ENCODE data around the gene MAD2L2. TPM values are rescaled to one million over a fixed set of nuclear protein-coding genes. Genes with fewer than 3 reads are reported as not detected.

Gene MAD2L2
- total and polyA plus RNA-seq, 5 donors from 2014 or later: 28.7 to 75.3 (median 53.7) TPM

DNA sequence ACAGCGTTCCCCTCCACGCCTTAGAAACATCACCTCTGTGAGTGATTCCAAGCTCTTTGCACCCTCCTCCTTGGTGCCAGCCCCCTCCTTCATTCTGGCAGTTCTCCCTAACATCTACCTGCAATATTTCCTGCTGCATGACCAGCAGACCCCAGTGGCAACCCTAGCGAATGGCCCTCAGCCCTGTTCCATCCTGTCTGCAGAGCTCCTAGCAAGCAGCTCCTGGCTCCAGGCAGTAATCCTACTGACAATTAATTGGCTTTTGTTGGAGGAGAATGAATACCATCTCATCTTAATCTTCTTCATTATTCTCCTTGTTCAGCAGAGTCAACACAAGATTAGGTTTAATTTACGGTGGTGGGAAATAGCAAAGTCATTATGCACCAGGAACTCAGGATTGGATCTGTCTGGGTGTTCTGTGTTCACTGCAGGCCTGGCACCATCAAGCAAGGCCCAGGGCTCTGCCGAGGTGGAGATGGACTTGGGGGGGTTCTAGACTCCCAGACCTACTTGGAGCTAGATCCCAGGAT lies 39.1 kb downstream of the MAD2L2 start:
- H3K4me1 Mint-ChIP-seq: peaks cover 0 to 3% (median 0%) of the 10 kb centered on the region in 4 donors
- no peaks in the 10 kb centered on the region for H3K9me3 Mint-ChIP-seq
- Histone ChIP-seq H3K4me1 (ENCODE audit: control insufficient read depth, insufficient read depth, low read length, poor library complexity, severe bottlenecking) (no peaks in the 10 kb centered on the region), H3K9me3 (ENCODE audit: control insufficient read depth in 2 of 2, low read length in 2 of 2) (no peaks in the 10 kb centered on the region), H3K4me3 (ENCODE audit: low read depth, low read length) (no peak overlapping the region), H3K27ac (ENCODE audit: insufficient read depth, low read length, poor library complexity, severe bottlenecking) (no peak overlapping the region), H3K27me3 (ENCODE audit: control insufficient read depth, insufficient read depth, low read length) (no peaks in the 10 kb centered on the region), H3K36me3 (ENCODE audit: control insufficient read depth, insufficient read depth, low read length) (no peaks in the 10 kb centered on the region)
- peak overlapping the region in 1 of 3 donors; percentile 7 for H3K27ac Mint-ChIP-seq
- no peak overlapping the region for H3K4me3 Mint-ChIP-seq
- H3K27me3 Mint-ChIP-seq: peaks cover 10% of the 10 kb centered on the region
- no peak for ATAC-seq (ENCODE audit: low read depth in 2 of 2)
- H3K36me3 Mint-ChIP-seq: no peaks in the 10 kb centered on the region
- DNase-seq: no peak

DNA sequence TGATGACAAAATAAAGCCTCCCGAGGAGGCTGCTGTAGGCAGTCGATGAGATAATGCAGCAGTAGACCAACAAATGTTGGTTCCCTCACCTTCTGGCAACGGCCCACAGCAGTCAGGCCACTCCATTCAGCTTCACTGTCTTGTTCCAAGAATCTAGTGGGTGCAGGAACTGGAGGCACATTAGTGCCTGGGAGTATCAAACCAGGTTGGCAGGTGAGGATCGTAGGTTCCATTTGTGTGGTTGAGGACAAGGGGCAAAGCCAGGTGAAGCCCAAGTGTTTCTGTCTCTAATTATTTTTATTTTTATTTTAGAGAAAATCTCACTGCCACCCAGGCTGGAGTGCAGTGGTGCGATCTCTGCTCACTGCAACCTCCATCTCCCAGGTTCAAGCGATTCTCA lies 40.0 kb downstream of the MAD2L2 start:
- no peak overlapping the region for H3K4me3 ChIP-seq (ENCODE audit: low read depth, low read length)
- no peak overlapping the region for H3K4me3 Mint-ChIP-seq
- H3K36me3 ChIP-seq (ENCODE audit: control insufficient read depth, insufficient read depth, low read length): no peaks in the 10 kb centered on the region
- DNase-seq (no peak), ATAC-seq (ENCODE audit: low read depth in 2 of 2) (no peak)
- no peaks in the 10 kb centered on the region for H3K36me3 Mint-ChIP-seq
- H3K4me1 Mint-ChIP-seq: peaks cover 0 to 3% (median 0%) of the 10 kb centered on the region in 4 donors
- no peaks in the 10 kb centered on the region for H3K27me3 ChIP-seq (ENCODE audit: control insufficient read depth, insufficient read depth, low read length)
- peaks cover 10% of the 10 kb centered on the region for H3K27me3 Mint-ChIP-seq
- no peaks in the 10 kb centered on the region for H3K4me1 ChIP-seq (ENCODE audit: control insufficient read depth, insufficient read depth, low read length, poor library complexity, severe bottlenecking)
- H3K27ac Mint-ChIP-seq: no peak overlapping the region
- no peaks in the 10 kb centered on the region for H3K9me3 Mint-ChIP-seq
- no peaks in the 10 kb centered on the region for H3K9me3 ChIP-seq (ENCODE audit: control insufficient read depth in 2 of 2, low read length in 2 of 2)
- no peak overlapping the region for H3K27ac ChIP-seq (ENCODE audit: insufficient read depth, low read length, poor library complexity, severe bottlenecking)

DNA sequence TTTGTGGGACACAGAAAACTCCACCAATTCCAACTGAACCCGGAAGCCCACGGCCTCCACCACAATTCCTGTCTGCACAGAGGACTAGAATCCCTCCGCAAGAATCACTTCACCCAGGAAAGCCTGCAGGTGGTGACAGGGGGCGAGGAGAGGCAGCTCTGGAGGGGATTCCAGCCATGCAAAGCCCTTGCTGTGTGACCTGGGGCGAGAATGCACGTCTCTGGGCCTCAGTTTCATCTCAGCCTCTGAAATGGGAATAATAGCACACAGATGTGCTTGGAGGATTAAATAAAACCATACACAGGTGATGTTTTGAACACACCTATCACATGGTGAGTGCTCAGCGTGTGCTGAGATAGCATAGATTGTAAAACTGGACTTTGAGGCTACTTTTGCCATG lies 40.8 kb downstream of the MAD2L2 start:
- Histone ChIP-seq H3K9me3 (ENCODE audit: control insufficient read depth in 2 of 2, low read length in 2 of 2) (no peaks in the 10 kb centered on the region), H3K4me1 (ENCODE audit: control insufficient read depth, insufficient read depth, low read length, poor library complexity, severe bottlenecking) (no peaks in the 10 kb centered on the region), H3K27ac (ENCODE audit: insufficient read depth, low read length, poor library complexity, severe bottlenecking) (no peak overlapping the region), H3K4me3 (ENCODE audit: low read depth, low read length) (no peak overlapping the region), H3K36me3 (ENCODE audit: control insufficient read depth, insufficient read depth, low read length) (no peaks in the 10 kb centered on the region), H3K27me3 (ENCODE audit: control insufficient read depth, insufficient read depth, low read length) (no peaks in the 10 kb centered on the region)
- Mint-ChIP-seq H3K4me1 (peaks cover 0 to 3% (median 0%) of the 10 kb centered on the region in 4 donors), H3K9me3 (no peaks in the 10 kb centered on the region), H3K4me3 (no peak overlapping the region), H3K27me3 (peaks cover 10% of the 10 kb centered on the region), H3K36me3 (no peaks in the 10 kb centered on the region), H3K27ac (no peak overlapping the region)
- DNase-seq: no peak
- no peak for ATAC-seq (ENCODE audit: low read depth in 2 of 2)

DNA sequence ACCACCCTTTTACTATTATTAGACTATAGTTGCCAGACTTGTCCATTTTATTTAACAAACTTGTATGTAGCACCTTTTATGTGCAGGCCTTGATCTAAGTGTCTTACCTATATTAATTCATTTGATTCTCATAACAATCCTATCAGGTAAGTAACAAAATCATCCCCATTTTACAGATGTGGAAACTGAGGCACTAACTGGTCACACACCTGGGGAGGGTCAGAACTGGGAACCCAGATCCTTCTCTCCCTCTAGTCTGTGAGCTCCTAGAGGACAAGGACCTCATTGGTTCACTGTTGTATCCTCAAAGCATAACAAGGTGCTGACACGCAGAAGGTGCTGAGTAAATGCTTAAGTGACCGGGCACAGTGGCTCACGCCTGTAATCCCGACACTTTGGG lies 41.6 kb downstream of the MAD2L2 start:
- Mint-ChIP-seq H3K36me3 (no peaks in the 10 kb centered on the region), H3K27ac (no peak overlapping the region), H3K4me1 (peaks cover 0 to 3% (median 0%) of the 10 kb centered on the region in 4 donors), H3K27me3 (peaks cover 10% of the 10 kb centered on the region), H3K9me3 (no peaks in the 10 kb centered on the region), H3K4me3 (no peak overlapping the region)
- H3K4me1 ChIP-seq (ENCODE audit: control insufficient read depth, insufficient read depth, low read length, poor library complexity, severe bottlenecking): no peaks in the 10 kb centered on the region
- no peak for DNase-seq
- ATAC-seq (ENCODE audit: low read depth in 2 of 2): no peak
- H3K27ac ChIP-seq (ENCODE audit: insufficient read depth, low read length, poor library complexity, severe bottlenecking): no peak overlapping the region
- H3K4me3 ChIP-seq (ENCODE audit: low read depth, low read length): no peak overlapping the region
- no peaks in the 10 kb centered on the region for H3K9me3 ChIP-seq (ENCODE audit: control insufficient read depth in 2 of 2, low read length in 2 of 2)
- no peaks in the 10 kb centered on the region for H3K36me3 ChIP-seq (ENCODE audit: control insufficient read depth, insufficient read depth, low read length)
- H3K27me3 ChIP-seq (ENCODE audit: control insufficient read depth, insufficient read depth, low read length): no peaks in the 10 kb centered on the region

DNA sequence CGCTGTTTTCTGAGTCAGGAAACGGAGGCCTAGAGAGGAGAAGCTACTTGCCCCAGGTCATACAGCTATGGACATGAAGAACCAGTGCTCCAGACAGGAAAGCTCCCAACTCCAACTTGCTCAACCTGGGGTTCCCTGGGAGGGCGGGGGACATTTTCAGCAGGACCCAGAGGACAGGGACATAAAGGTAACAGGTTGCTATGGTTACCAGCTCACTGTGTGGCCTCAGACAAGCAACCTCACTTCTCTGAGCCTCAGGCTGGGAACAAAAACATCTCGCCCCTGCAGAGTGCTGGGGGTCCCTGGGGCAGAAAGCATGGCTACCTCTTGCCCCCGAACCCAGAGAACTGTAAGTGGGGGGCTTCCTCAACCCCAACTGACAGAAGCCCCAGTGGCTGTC lies 42.8 kb downstream of the MAD2L2 start:
- no peaks in the 10 kb centered on the region for H3K9me3 Mint-ChIP-seq
- no peak for ATAC-seq (ENCODE audit: low read depth in 2 of 2)
- no peaks in the 10 kb centered on the region for H3K4me1 ChIP-seq (ENCODE audit: control insufficient read depth, insufficient read depth, low read length, poor library complexity, severe bottlenecking)

DNA sequence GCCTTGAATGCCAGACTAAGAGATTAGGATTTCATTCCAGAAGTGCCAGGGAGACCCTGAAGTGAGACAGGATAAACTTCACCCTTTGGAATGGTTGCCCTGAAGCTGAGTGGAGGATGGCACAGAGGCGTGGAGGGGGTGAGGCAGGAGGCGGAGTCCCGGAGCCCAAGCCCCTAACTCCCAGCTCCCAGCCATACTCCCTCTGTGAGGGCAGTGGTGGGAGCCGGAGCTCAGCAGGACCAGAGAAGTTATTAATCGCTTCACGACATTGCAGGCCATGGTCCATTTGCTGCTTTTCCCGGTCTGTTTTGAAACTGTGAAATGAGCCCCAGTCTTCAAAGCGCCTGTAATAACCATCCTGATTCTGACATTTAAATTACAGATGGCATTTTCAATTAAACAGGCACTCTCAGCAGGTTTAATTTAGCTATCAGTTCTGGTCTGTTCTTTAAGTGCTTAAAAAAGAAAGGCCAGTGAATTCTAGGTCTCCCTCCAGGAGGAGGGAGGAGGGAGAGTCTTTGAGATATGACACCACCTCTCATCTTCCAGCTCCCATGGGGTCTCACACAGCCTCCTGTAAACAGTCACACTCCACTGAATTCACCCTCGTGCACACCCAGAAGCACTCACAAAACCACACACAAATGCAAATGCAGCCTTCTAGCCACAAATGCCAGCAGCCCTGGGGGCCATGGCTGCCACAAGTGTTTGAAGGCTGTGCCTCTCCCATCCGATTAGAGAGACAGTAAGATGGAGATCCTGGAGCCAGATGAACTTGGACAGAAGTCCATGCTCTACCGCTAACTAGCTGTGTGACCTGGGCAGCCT lies 46.4 kb downstream of the MAD2L2 start:
- no peaks in the 10 kb centered on the region for H3K4me1 Mint-ChIP-seq
- Histone ChIP-seq H3K4me1 (ENCODE audit: control insufficient read depth, insufficient read depth, low read length, poor library complexity, severe bottlenecking) (no peaks in the 10 kb centered on the region), H3K27me3 (ENCODE audit: control insufficient read depth, insufficient read depth, low read length) (no peaks in the 10 kb centered on the region), H3K36me3 (ENCODE audit: control insufficient read depth, insufficient read depth, low read length) (no peaks in the 10 kb centered on the region), H3K27ac (ENCODE audit: insufficient read depth, low read length, poor library complexity, severe bottlenecking) (no peak overlapping the region), H3K9me3 (ENCODE audit: control insufficient read depth in 2 of 2, low read length in 2 of 2) (no peaks in the 10 kb centered on the region), H3K4me3 (ENCODE audit: low read depth, low read length) (no peak overlapping the region)
- peaks cover 14% of the 10 kb centered on the region for H3K27me3 Mint-ChIP-seq
- peaks cover 0 to 2% (median 0%) of the 10 kb centered on the region in 7 donors for H3K9me3 Mint-ChIP-seq
- no peak overlapping the region for H3K4me3 Mint-ChIP-seq
- no peaks in the 10 kb centered on the region for H3K36me3 Mint-ChIP-seq
- no peak for DNase-seq
- no peak overlapping the region for H3K27ac Mint-ChIP-seq
- ATAC-seq (ENCODE audit: low read depth in 2 of 2): no peak

More for the DNA sequence above, 42.8 kb downstream of the MAD2L2 start:
- no peak for DNase-seq
- Histone ChIP-seq H3K27ac (ENCODE audit: insufficient read depth, low read length, poor library complexity, severe bottlenecking) (no peak overlapping the region), H3K27me3 (ENCODE audit: control insufficient read depth, insufficient read depth, low read length) (no peaks in the 10 kb centered on the region), H3K9me3 (ENCODE audit: control insufficient read depth in 2 of 2, low read length in 2 of 2) (no peaks in the 10 kb centered on the region), H3K36me3 (ENCODE audit: control insufficient read depth, insufficient read depth, low read length) (no peaks in the 10 kb centered on the region), H3K4me3 (ENCODE audit: low read depth, low read length) (no peak overlapping the region)
- H3K36me3 Mint-ChIP-seq: no peaks in the 10 kb centered on the region
- H3K4me1 Mint-ChIP-seq: peaks cover 0 to 3% (median 0%) of the 10 kb centered on the region in 4 donors
- H3K27me3 Mint-ChIP-seq: peaks cover 7% of the 10 kb centered on the region
- H3K4me3 Mint-ChIP-seq: no peak overlapping the region
- H3K27ac Mint-ChIP-seq: no peak overlapping the region

DNA sequence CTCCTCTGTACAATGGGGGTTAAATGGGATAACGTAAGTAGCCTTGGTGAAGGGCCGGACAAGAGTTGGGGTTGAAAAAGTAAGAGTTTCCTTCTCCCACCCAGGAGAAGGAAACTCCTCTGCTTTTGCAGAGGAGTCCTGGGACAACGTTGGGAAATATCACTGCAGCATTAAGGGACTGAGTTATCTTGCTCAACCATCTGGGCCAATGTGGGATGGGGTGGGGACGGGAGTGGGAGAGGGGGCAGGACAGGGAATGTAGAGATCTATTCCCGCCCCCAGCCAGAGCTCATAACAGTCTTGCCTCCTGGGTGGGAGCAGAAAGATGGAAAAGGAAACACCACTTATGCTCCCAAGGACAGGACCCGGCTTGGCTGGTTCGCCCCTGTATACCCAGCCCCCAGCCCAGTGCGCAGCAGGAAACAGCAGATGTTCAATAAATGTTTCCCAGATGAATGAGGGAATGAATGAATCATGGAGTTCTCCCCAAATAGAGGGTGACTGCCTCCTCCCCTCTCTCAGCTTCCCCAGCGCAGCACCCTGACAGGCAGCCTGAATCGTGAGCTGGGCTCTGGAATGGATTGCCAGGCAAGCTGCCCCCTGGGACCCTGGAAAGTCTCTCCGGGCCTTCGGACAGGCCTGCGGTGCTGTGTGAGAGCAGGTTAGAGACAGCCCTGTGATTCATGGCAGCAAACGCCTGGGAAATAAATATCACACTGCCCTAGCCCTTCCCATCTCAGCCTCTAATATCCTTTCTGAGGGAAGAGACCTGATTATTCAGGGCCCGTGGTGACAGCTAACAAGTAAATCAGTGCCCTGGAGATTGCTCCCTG lies 51.5 kb downstream of the MAD2L2 start:
- no peaks in the 10 kb centered on the region for H3K4me1 ChIP-seq (ENCODE audit: control insufficient read depth, insufficient read depth, low read length, poor library complexity, severe bottlenecking)
- no peaks in the 10 kb centered on the region for H3K27me3 ChIP-seq (ENCODE audit: control insufficient read depth, insufficient read depth, low read length)
- no peak for ATAC-seq (ENCODE audit: low read depth in 2 of 2)
- no peak overlapping the region for H3K27ac ChIP-seq (ENCODE audit: insufficient read depth, low read length, poor library complexity, severe bottlenecking)
- no peaks in the 10 kb centered on the region for H3K4me1 Mint-ChIP-seq
- H3K9me3 Mint-ChIP-seq: peaks cover 0 to 3% (median 0%) of the 10 kb centered on the region in 7 donors
- no peak for DNase-seq
- H3K27ac Mint-ChIP-seq: no peak overlapping the region
- no peak overlapping the region for H3K4me3 ChIP-seq (ENCODE audit: low read depth, low read length)
- H3K36me3 Mint-ChIP-seq: no peaks in the 10 kb centered on the region
- H3K27me3 Mint-ChIP-seq: peaks cover 22% of the 10 kb centered on the region
- H3K36me3 ChIP-seq (ENCODE audit: control insufficient read depth, insufficient read depth, low read length): no peaks in the 10 kb centered on the region
- H3K4me3 Mint-ChIP-seq: no peak overlapping the region
- no peaks in the 10 kb centered on the region for H3K9me3 ChIP-seq (ENCODE audit: control insufficient read depth in 2 of 2, low read length in 2 of 2)

Data from CD4-positive, CD25-positive, alpha-beta regulatory T cell (primary cell).